HS-27A (cell line): ENCODE measurements around the gene JAG1.
A peak's percentile ranks its signal among the peaks of the same experiment; 100 is the strongest.
"Not testable (repeated sequence)": the region's sequence is repeated elsewhere in the genome, so short reads cannot be mapped to it uniquely, and the experiment has no call there.

ENCODE experiments used
- DNase-seq: peaks from one replicate; pipeline ENCODE4 v3.0.0-alpha.2; 2012; ENCODE audit warnings: low read depth, missing footprints

JAG1 gene

GRCh38 chr20:10610251-10610650 is 63.5 kb downstream of the JAG1 start:
- DNase-seq: no peak

GRCh38 chr20:10609770-10610169 is 64.0 kb downstream of the JAG1 start:
- DNase-seq: no peak

- DNase-seq: no peak
Measured at GRCh38 chr20:10609276-10609675, 64.5 kb downstream of the JAG1 start.

GRCh38 chr20:10605547-10606195 is 68.1 kb downstream of the JAG1 start:
- DNase-seq: no peak

GRCh38 chr20:10604865-10605440 is 68.8 kb downstream of the JAG1 start:
- DNase-seq: no peak

- peak; percentile 82 for DNase-seq
Measured at GRCh38 chr20:10603971-10604864, 69.6 kb downstream of the JAG1 start.

- no peak for DNase-seq
Measured at GRCh38 chr20:10603378-10603777, 70.4 kb downstream of the JAG1 start.

- no peak for DNase-seq
Measured at GRCh38 chr20:10602221-10602871, 71.5 kb downstream of the JAG1 start.

GRCh38 chr20:10597637-10598036 is 76.2 kb downstream of the JAG1 start:
- no peak for DNase-seq

- no peak for DNase-seq
Measured at GRCh38 chr20:10596710-10597121, 77.1 kb downstream of the JAG1 start.

- DNase-seq: no peak
Measured at GRCh38 chr20:10595985-10596384, 77.8 kb downstream of the JAG1 start.

GRCh38 chr20:10595266-10595665 is 78.5 kb downstream of the JAG1 start:
- no peak for DNase-seq

- no peak for DNase-seq
Measured at GRCh38 chr20:10594296-10594868, 79.4 kb downstream of the JAG1 start.

GRCh38 chr20:10591946-10592521 is 81.8 kb downstream of the JAG1 start:
- no peak for DNase-seq

- no peak for DNase-seq
Measured at GRCh38 chr20:10590950-10591671, 82.7 kb downstream of the JAG1 start.

GRCh38 chr20:10590446-10590845 is 83.4 kb downstream of the JAG1 start:
- not testable (repeated sequence) for DNase-seq
